HL-60/S4 treated with retinoic acid at 250 ng/mL for 4 days and 3 days (cell line): Measurements from ENCODE around the gene KCNQ5.
"Not testable (repeated sequence)": the region's sequence is repeated elsewhere in the genome, so short reads cannot be mapped to it uniquely, and the experiment has no call there.

Source experiments
- in situ Hi-C: fragments of 300-500 bp; cut with MboI; formaldehyde crosslinking; loops from 2 replicates; pipeline ENCODE4 v1.7.0; 2022; ENCODE audit warnings: low sequenced_read_pairs

KCNQ5 gene

DNA sequence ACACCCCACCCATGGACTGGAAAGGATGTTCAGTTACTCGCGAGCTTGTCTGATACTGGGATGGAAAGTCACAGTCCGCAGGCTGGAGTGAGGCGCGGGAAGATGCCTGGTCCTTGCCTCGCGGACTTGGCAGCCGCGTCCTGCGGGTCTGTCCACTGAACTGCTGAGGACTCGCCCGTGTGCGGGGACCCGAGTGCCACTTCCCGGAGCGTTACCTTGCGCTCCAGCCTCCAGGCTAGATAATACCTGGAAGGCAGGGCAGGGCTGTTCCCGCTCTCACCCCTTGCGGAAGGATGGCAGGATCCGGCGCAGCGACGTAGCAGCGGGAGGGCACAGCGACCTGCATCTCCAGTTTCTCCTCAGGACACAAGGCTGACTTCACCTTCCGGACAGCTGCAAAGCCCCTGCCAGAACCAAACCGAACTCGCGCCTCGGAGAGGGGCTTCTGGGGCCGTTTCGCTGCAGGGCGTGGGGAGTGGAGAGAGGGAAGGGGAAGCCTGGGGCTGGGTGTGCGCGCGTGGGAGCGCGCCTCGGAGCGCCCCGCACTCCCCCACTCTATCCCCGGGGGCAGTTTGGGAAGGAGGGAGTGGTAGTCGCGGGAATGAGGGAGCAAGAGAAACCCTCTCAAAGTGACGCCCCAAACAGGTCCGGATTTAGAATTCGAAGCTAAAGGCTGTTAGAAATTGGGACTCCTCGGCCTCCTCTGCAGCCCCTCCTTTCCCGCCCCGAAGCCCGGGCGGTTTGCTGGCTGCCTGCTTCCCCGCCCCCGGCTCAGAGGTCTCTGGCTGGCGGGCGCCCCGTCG lies at the start of gene KCNQ5:
KCNQ5 (plus strand) TSS at position 774 of the 803 bp plus-strand sequence.
- in situ Hi-C loops = no loop called here

- in situ Hi-C loops = no loop called here
Measured at GRCh38 chr6:72579865-72580264, 42.0 kb upstream of the KCNQ5 start.

DNA sequence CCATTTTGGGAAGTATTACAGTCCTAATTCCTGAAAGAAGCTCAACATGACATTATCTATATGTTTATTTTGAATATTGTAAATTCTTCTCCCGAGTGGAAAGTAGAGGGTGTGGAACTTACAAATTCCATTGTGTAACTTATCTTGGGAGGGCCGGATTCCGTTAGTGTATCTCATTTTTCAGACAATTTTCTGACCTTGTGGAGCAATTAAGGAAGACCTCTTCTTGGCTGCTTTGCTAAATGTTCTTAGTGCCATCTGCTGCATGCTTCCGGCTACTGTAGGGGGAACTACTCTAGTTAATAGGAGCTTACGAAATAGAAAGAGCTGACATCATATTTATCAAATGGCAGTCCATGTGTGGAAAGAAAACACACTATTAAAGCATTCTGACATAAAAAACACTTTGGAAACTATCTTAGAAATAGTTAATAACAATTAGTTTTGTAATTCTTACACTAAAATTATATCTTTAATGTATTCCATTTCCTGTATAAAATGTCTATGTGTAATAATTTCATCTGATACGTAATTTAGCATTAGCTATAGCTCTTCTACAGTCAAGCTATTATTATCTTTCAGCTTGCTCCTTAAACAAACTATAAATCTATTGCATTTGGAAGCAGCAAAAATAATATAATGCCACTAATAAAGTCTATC lies 41.5 kb upstream of the KCNQ5 start:
- in situ Hi-C loops = no loop called here

- in situ Hi-C loops = not testable (repeated sequence)
Measured at GRCh38 chr6:72580950-72581349, 40.9 kb upstream of the KCNQ5 start.

DNA sequence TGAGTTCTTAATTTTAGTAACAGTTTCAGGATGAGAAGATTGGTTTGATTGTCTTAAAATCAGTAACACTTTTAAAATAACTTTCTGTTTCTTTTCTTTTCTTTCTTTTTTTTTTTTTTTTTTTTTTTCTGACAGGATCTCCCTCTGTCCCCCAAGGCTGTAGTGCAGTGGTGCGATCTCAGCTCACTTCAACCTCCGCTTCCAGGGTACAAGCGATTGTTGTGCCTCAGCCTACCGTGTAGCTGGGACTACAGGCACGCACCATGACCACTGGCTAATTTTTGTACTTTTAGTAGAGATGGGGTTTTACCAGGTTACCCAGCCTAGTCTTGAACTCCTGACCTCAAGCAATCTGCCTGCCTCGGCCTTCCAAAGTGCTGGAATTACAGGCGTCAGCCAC lies 33.7 kb upstream of the KCNQ5 start:
- in situ Hi-C loops = no loop called here

DNA sequence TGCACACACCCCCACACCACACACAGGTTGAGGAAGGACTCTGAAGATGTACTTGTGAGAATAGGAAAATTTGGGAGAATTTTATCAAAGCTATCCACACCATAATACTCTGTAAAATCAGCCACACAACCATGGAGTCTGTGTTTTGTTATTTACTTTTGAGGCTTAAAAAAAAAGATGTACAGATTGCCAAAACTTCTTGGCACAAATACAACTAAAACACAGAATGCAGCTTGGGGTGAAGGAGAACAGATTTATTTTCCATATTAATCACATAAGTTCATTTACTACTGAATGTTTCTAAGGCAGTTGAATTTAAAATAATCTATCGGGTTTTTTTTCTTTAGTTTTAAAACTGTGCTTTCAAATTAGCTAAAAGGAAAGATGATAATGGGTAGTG lies 32.8 kb upstream of the KCNQ5 start:
- in situ Hi-C loops = no loop called here

GRCh38 chr6:72595812-72596211 lies 26.1 kb upstream of the KCNQ5 start:
- in situ Hi-C loops = no loop called here

- in situ Hi-C loops = no loop called here
Measured at GRCh38 chr6:72616406-72617015, 5.4 kb upstream of the KCNQ5 start.

GRCh38 chr6:72617721-72618120 lies 4.1 kb upstream of the KCNQ5 start:
- in situ Hi-C loops = no loop called here

DNA sequence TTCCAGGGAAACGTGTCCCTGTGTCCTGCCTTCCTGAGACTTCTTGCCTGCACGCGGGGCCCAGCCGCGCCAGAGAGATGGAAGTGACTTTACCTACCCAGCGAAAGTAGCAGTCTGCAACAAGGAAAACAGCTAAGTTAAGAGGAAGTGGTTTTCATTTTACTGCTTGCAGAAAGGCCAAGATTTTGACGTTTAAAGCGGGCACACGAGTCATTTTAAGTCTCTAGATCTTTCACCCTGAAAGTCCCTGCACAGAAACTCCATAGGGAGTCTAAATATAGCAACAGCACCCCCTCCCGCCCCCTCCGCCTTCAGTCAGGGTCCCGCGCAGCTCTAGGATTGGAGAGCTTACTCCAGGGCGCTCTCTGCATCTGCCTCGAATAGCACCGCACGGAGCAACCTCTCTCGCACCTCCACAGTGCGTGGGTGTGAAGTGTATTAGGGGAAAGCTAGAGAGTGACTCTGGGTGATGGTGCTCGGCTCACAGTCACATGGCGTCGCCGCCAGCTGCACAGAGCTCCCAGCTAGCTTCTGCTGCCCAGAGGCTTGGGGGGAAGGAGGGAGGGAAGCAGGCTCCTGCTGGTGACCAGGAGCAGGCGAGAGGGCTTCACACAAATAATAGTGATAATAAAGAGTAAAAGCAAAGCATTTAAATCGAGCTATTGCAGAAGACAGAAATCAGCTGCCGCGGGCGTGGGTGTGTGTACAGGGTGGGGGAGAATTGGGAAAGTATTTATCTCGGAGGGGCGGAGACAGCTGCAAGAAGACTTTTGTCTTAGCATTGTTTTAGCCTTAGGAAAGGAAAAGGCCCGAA lies 1.8 kb upstream of the KCNQ5 start:
- in situ Hi-C loops = no loop called here

DNA sequence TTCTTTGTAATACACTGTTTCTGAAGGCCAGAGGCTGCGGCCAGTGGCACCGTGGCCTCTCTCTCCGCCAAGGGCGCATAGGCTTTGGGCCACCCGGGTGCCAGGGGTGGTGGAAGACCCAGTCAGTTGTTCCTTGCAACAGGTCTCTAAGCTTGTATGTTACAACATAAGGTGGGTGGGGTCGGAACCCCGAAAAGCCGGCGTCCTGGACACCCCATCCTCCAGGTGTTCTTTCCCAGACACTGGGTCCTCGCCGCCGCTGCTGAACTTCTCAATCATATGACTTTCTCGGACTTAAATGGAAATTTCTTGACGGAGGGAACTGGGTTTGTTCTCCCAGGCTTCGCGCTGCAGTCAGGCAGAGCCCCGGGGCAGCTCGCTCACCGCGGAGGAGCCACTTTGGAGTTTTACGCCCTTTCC lies 983 bp upstream of the KCNQ5 start:
- in situ Hi-C loops = no loop called here

- in situ Hi-C loops = no loop called here
Measured at GRCh38 chr6:72622094-72622940, 453 bp downstream of the KCNQ5 start.

DNA sequence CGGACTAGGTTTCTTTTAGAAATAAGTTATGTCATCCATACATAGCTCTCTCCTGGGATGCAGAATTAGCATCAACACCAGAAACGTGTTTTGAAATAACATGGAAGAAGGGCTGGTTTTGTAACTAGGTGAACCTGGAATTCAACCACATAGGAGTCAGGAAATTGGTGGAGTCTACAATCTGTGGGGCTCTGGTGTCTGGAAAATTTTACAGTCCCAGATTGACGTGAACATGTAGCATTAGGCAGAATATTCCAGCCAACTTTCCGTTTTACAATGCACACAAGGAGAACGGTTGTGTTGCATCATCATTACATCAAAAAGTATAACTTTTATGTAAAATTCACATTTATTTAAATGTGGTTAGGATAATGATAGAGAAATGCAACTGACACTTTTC lies 1.9 kb downstream of the KCNQ5 start:
- in situ Hi-C loops = no loop called here

- in situ Hi-C loops = no loop called here
Measured at GRCh38 chr6:72624557-72625160, 2.8 kb downstream of the KCNQ5 start.

DNA sequence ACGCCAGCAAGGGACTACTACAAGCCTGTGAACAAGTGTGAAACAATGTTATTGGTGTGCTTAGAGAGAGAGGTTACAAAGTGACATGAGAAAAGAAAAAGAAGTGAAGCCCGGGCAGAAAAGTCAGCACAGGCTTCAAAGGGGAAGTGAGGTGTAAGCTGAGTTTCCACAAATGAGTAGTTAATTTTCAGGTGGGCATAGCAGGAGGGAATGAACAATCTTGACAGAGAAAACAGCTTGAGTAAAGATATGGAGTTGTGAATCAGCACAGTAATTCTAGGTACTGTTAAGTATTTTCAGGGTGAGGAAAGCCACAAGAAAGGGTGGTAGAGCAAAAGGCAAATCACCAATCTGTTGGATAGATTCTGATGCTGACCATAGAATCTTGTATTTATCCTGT lies 4.3 kb downstream of the KCNQ5 start:
- in situ Hi-C loops = no loop called here

DNA sequence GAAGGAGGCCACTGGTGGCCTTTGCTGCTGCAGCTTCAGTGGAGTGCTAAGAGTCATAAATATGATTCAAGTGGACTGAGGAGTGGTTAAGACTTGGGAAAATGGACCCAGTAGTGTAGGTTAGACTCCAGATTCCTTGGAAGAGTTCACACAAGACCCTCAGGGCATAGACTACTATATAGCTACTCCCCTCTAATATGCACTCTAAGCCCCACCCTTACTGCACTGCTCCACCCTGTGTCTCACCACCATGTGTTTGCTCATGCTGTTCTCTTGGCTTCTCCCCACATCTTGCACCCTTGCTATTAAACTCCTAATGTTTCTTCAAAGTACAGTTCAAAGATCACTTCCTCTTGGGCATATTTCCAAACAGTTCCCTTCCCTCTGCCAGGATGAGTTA lies 5.7 kb downstream of the KCNQ5 start:
- in situ Hi-C loops = no loop called here

GRCh38 chr6:72631480-72631879 lies 9.6 kb downstream of the KCNQ5 start:
- in situ Hi-C loops = no loop called here

DNA sequence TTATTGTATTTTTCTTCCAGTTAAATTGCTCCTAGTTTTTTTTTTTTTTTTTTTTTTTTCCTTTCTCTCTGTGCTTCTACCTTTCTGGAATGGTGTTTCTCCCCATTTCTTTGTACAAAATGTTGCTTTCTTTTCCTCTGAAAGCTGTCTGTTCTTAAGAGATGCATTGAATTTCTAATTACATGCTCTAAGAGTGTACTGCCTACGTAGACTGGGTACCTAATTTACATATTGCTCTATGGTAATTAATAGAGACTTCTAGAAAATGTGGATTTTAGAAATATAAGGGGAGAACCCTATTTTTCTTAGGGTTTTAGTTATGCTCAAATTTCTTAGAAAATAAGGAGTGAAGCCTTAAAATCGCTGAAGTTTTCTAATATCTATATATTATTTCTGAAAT lies 13.8 kb downstream of the KCNQ5 start:
- in situ Hi-C loops = no loop called here

- in situ Hi-C loops = no loop called here
Measured at GRCh38 chr6:72636215-72636614, 14.4 kb downstream of the KCNQ5 start.

DNA sequence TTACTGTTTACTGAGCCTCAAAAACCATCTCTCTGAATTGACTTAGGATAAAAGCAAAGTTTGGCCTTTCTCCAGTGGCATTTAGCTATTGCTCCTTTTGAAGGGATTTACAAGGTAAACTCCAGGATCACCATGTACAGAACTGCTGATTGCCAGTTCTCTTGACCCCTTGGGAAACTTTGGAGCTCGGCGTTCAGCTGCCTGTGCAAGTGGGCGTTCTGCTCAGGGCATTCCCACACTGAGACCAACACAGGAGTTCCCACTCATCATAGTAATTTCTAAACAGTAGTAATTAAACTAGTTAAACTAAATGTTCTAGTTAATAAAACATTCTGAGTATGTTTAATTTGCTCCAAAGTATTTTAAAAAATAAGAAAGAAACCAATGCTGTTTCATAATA lies 14.9 kb downstream of the KCNQ5 start:
- in situ Hi-C loops = no loop called here
